ENCODE data around the gene RNF145.
"Not testable (repeated sequence)": the region's sequence is repeated elsewhere in the genome, so short reads cannot be mapped to it uniquely, and the experiment has no call there.

RNF145 gene

GRCh38 chr5:159209438-159210209 is at the start of gene RNF145:
Gene RNF145 (minus strand): TSS chr5:159209553. CDS start chr5:159203617, 5,936 bp downstream.
- FAIRE-seq: no peak
- DNase-seq (ENCODE audit: low spot score): peak; percentile 50

GRCh38 chr5:159258361-159258760 is 49.0 kb upstream of the RNF145 start:
- DNase-seq (ENCODE audit: low spot score) (no peak), FAIRE-seq (no peak)

- DNase-seq (ENCODE audit: low spot score) (no peak), FAIRE-seq (no peak)
Measured at GRCh38 chr5:159257629-159258283, 48.4 kb upstream of the RNF145 start.

GRCh38 chr5:159257007-159257406 is 47.7 kb upstream of the RNF145 start:
- FAIRE-seq: no peak

GRCh38 chr5:159252195-159252594 is 42.8 kb upstream of the RNF145 start:
- FAIRE-seq: no peak
- no peak for DNase-seq (ENCODE audit: low spot score)

More at GRCh38 chr5:159257007-159257406, 47.7 kb upstream of the RNF145 start:
- DNase-seq (ENCODE audit: low spot score): no peak

- FAIRE-seq (no peak), DNase-seq (ENCODE audit: low spot score) (no peak)
Measured at GRCh38 chr5:159249158-159249557, 39.8 kb upstream of the RNF145 start.

GRCh38 chr5:159244890-159245289 is 35.5 kb upstream of the RNF145 start:
- FAIRE-seq (no peak), DNase-seq (ENCODE audit: low spot score) (no peak)

- FAIRE-seq: no peak
Measured at GRCh38 chr5:159244163-159244562, 34.8 kb upstream of the RNF145 start.

GRCh38 chr5:159243385-159243784 is 34.0 kb upstream of the RNF145 start:
- FAIRE-seq (no peak), DNase-seq (ENCODE audit: low spot score) (no peak)

More at GRCh38 chr5:159244163-159244562, 34.8 kb upstream of the RNF145 start:
- DNase-seq (ENCODE audit: low spot score): no peak

GRCh38 chr5:159242656-159243055 is 33.3 kb upstream of the RNF145 start:
- FAIRE-seq (no peak), DNase-seq (ENCODE audit: low spot score) (no peak)

- FAIRE-seq (no peak), DNase-seq (ENCODE audit: low spot score) (no peak)
Measured at GRCh38 chr5:159241946-159242552, 32.7 kb upstream of the RNF145 start.

- DNase-seq (ENCODE audit: low spot score): peak; percentile 85
- peak; percentile 84 for FAIRE-seq
Measured at GRCh38 chr5:159240301-159240870, 31.0 kb upstream of the RNF145 start.

- FAIRE-seq: not testable (repeated sequence)
- peak; percentile 6 for DNase-seq (ENCODE audit: low spot score)
Measured at GRCh38 chr5:159235871-159236520, 26.6 kb upstream of the RNF145 start.

- no peak for DNase-seq (ENCODE audit: low spot score)
- no peak for FAIRE-seq
Measured at GRCh38 chr5:159231167-159231566, 21.8 kb upstream of the RNF145 start.

GRCh38 chr5:159230657-159231056 is 21.3 kb upstream of the RNF145 start:
- DNase-seq (ENCODE audit: low spot score): no peak
- no peak for FAIRE-seq

GRCh38 chr5:159228097-159228496 is 18.7 kb upstream of the RNF145 start:
- FAIRE-seq; DNase-seq (ENCODE audit: low spot score): not testable (repeated sequence)

GRCh38 chr5:159227452-159227851 is 18.1 kb upstream of the RNF145 start:
- FAIRE-seq: no peak
- no peak for DNase-seq (ENCODE audit: low spot score)

GRCh38 chr5:159226451-159226850 is 17.1 kb upstream of the RNF145 start:
- no peak for DNase-seq (ENCODE audit: low spot score)
- FAIRE-seq: no peak

- FAIRE-seq (no peak), DNase-seq (ENCODE audit: low spot score) (no peak)
Measured at GRCh38 chr5:159224471-159224870, 15.1 kb upstream of the RNF145 start.

- FAIRE-seq (no peak), DNase-seq (ENCODE audit: low spot score) (no peak)
Measured at GRCh38 chr5:159223469-159223868, 14.1 kb upstream of the RNF145 start.

- DNase-seq (ENCODE audit: low spot score) (no peak), FAIRE-seq (no peak)
Measured at GRCh38 chr5:159220206-159220605, 10.9 kb upstream of the RNF145 start.

All from RCC 7860 (cell line).